ENCODE measurements around the gene TNFSF12. TPM values are rescaled to one million over a fixed set of nuclear protein-coding genes. Genes with fewer than 3 reads are reported as not detected.

The TNFSF12 gene
- total RNA-seq, 3 donors from 2014 or later: 39.3 to 65.3 (median 41.1) TPM

DNA sequence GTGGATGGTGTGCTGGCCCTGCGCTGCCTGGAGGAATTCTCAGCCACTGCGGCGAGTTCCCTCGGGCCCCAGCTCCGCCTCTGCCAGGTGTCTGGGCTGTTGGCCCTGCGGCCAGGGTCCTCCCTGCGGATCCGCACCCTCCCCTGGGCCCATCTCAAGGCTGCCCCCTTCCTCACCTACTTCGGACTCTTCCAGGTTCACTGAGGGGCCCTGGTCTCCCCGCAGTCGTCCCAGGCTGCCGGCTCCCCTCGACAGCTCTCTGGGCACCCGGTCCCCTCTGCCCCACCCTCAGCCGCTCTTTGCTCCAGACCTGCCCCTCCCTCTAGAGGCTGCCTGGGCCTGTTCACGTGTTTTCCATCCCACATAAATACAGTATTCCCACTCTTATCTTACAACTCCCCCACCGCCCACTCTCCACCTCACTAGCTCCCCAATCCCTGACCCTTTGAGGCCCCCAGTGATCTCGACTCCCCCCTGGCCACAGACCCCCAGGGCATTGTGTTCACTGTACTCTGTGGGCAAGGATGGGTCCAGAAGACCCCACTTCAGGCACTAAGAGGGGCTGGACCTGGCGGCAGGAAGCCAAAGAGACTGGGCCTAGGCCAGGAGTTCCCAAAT is 8.4 kb downstream of the TNFSF12 start:
- intact Hi-C loops (cut with DNase I; ENCODE audit: low total_unique reads): loop anchor here (5.0 kb wide), 1 partner anchor 250 kb away; the partner anchor contains the start of gene EIF5A

DNA sequence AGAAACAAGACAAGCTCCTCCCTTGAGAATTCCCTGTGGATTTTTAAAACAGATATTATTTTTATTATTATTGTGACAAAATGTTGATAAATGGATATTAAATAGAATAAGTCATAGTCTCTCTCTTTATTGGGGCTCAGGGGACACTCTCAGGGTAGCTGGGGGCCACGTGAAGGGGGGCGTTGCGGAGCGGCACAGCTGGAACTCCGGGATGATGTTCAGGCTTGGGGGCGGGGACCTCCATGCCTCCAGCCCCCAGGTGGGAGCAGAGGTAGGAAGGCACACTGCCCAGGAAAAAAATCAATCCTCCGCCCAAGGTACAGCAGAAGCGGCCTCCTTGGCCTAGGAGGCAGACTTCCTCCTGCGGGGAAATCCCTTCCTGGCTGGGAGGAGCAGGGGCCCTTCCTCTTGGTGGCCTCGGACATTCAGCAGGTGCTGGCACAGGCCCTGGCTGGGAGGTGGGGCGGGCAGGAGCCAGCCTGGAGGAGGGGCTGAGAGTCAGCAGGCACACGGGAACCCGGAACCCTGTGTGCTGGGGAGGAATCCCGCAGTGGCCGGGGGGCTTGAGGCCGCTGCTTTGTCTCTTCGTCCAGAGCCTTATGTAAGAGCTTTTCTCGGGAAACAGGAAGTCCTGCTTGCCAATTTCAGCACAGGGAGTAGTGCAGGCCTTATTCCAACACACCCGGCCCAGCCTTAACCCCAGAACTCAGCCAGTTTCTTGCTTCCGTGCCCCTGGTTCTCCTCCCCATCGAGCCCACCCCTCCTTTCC is 9.1 kb downstream of the TNFSF12 start:
- intact Hi-C loops (cut with DNase I; ENCODE audit: low total_unique reads): loop anchor here (5.0 kb wide), 1 partner anchor 251 kb away; the partner anchor contains the start of gene EIF5A
- no peaks in the 10 kb centered on the region for H3K27me3 ChIP-seq
- H3K4me3 ChIP-seq: peak overlapping the region; percentile 81 to 90 (median 89)
- H3K9me3 ChIP-seq: no peaks in the 10 kb centered on the region
- TF ChIP-seq POLR2AphosphoS5 (IDR thresholded peaks at IDR 0.05) (peak; percentile 54 to 85 (median 75)), POLR2A (IDR thresholded peaks at IDR 0.05) (no peak)
- TF ChIP-seq, protein P1, sequence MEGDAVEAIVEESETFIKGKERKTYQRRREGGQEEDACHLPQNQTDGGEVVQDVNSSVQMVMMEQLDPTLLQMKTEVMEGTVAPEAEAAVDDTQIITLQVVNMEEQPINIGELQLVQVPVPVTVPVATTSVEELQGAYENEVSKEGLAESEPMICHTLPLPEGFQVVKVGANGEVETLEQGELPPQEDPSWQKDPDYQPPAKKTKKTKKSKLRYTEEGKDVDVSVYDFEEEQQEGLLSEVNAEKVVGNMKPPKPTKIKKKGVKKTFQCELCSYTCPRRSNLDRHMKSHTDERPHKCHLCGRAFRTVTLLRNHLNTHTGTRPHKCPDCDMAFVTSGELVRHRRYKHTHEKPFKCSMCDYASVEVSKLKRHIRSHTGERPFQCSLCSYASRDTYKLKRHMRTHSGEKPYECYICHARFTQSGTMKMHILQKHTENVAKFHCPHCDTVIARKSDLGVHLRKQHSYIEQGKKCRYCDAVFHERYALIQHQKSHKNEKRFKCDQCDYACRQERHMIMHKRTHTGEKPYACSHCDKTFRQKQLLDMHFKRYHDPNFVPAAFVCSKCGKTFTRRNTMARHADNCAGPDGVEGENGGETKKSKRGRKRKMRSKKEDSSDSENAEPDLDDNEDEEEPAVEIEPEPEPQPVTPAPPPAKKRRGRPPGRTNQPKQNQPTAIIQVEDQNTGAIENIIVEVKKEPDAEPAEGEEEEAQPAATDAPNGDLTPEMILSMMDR (IDR thresholded peaks at IDR 0.05): no peak
- peak; percentile 95 to 98 for DNase-seq (ENCODE audit: low spot score in 2 of 2)
- no peaks in the 10 kb centered on the region for H3K36me3 ChIP-seq
- peaks cover 11 to 28% of the 10 kb centered on the region in 2 donors for H3K4me1 ChIP-seq
- peak overlapping the region; percentile 98 to 99 for H3K27ac ChIP-seq

More for the DNA sequence above, 8.4 kb downstream of the TNFSF12 start:
- peak in 1 of 2 donors; percentile 34 for DNase-seq (ENCODE audit: low spot score in 2 of 2)
- H3K4me1 ChIP-seq: peaks cover 9 to 22% of the 10 kb centered on the region in 2 donors
- H3K27me3 ChIP-seq: no peaks in the 10 kb centered on the region
- H3K9me3 ChIP-seq: no peaks in the 10 kb centered on the region
- peak overlapping the region in 1 of 3 donors; percentile 81 for H3K4me3 ChIP-seq
- peak overlapping the region; percentile 98 to 99 for H3K27ac ChIP-seq
- no peak for TF ChIP-seq POLR2A (IDR thresholded peaks at IDR 0.05)
- TF ChIP-seq, protein P1 (IDR thresholded peaks at IDR 0.05): peak in 1 of 3 donors; percentile 7
- H3K36me3 ChIP-seq: no peaks in the 10 kb centered on the region

- peak within 1 kb of the TSS; percentile 81 to 90 (median 89) for H3K4me3 ChIP-seq
- TF ChIP-seq, protein P1 (IDR thresholded peaks at IDR 0.05): no peak
- no peak for TF ChIP-seq POLR2AphosphoS5 (IDR thresholded peaks at IDR 0.05)
- TF ChIP-seq POLR2A (IDR thresholded peaks at IDR 0.05): no peak
- no peaks in the 10 kb centered on the region for H3K9me3 ChIP-seq
- DNase-seq (ENCODE audit: low spot score in 2 of 2): peak in 1 of 2 donors; percentile 50
- no peaks in the 10 kb centered on the region for H3K27me3 ChIP-seq
- H3K36me3 ChIP-seq: no peaks in the 10 kb centered on the region
- H3K4me1 ChIP-seq: peaks cover 15 to 36% of the 10 kb centered on the region in 2 donors
- H3K27ac ChIP-seq: peak within 1 kb of the TSS; percentile 98 to 99
- intact Hi-C loops (cut with DNase I; ENCODE audit: low total_unique reads): loop anchor here (5.0 kb wide), 1 partner anchor 251 kb away; the partner anchor contains the start of gene EIF5A
These were observed 9.9 kb downstream of the TNFSF12 start, which contains the start of gene TNFSF13 for GRCh38 chr17:7558544-7559319. TNFSF13 (plus strand) TSS chr17:7558750; CDS start chr17:7559040, 290 bp downstream.

- intact Hi-C loops (cut with DNase I; ENCODE audit: low total_unique reads): loop anchor here (5.0 to 10.0 kb wide), 2 partner anchors 45 to 252 kb away; partner anchors contain the start of gene EIF5A
- Histone ChIP-seq H3K4me1 (peaks cover 15 to 43% of the 10 kb centered on the region in 2 donors), H3K36me3 (no peaks in the 10 kb centered on the region), H3K4me3 (peak overlapping the region; percentile 81 to 90 (median 89)), H3K9me3 (no peaks in the 10 kb centered on the region), H3K27ac (peak overlapping the region; percentile 98 to 99), H3K27me3 (no peaks in the 10 kb centered on the region)
- DNase-seq (ENCODE audit: low spot score in 2 of 2): peak in 1 of 2 donors; percentile 49
- no peak for TF ChIP-seq POLR2A (IDR thresholded peaks at IDR 0.05)
- TF ChIP-seq POLR2AphosphoS5 (IDR thresholded peaks at IDR 0.05): no peak
- TF ChIP-seq, protein P1 (IDR thresholded peaks at IDR 0.05): no peak
These were observed 10.7 kb downstream of the TNFSF12 start for GRCh38 chr17:7559320-7560171.
